Epithelial cell of prostate (primary cell): ENCODE data around the gene TENT4B.
A peak's percentile ranks its signal among the peaks of the same experiment; 100 is the strongest.

Experiments used
- DNase-seq: peaks from one replicate; pipeline ENCODE4 v3.0.0-alpha.2; 2011; ENCODE audit warnings: low read depth, low spot score
- H3K27ac ChIP-seq: fragments of 450-650 bp; 2 replicates; pipeline ENCODE4 v1.5.1; 2017; ENCODE audit warnings: mild to moderate bottlenecking

The TENT4B gene

GRCh38 chr16:50252082-50252611, 99.0 kb downstream of the TENT4B start:
- H3K27ac ChIP-seq = no peak overlapping the region
- no peak for DNase-seq

- no peak for DNase-seq
- no peak overlapping the region for H3K27ac ChIP-seq
Measured at GRCh38 chr16:50252874-50253513, 99.9 kb downstream of the TENT4B start.

GRCh38 chr16:50253514-50253910, 100.4 kb downstream of the TENT4B start:
- H3K27ac ChIP-seq = no peak overlapping the region
- no peak for DNase-seq

GRCh38 chr16:50254072-50254471, 101.0 kb downstream of the TENT4B start:
- no peak overlapping the region for H3K27ac ChIP-seq

GRCh38 chr16:50255538-50255937, 102.4 kb downstream of the TENT4B start:
- no peak for DNase-seq
- H3K27ac ChIP-seq = no peak overlapping the region

More at GRCh38 chr16:50254072-50254471, 101.0 kb downstream of the TENT4B start:
- no peak for DNase-seq

GRCh38 chr16:50256604-50257003, 103.5 kb downstream of the TENT4B start:
- no peak for DNase-seq
- no peak overlapping the region for H3K27ac ChIP-seq

- H3K27ac ChIP-seq = no peak overlapping the region
- DNase-seq = no peak
Measured at GRCh38 chr16:50257876-50258275, 104.8 kb downstream of the TENT4B start.

GRCh38 chr16:50259334-50260205, 106.5 kb downstream of the TENT4B start:
- DNase-seq = no peak
- no peak overlapping the region for H3K27ac ChIP-seq

GRCh38 chr16:50260206-50261159, 107.4 kb downstream of the TENT4B start:
- no peak for DNase-seq
- no peak overlapping the region for H3K27ac ChIP-seq

- no peak overlapping the region for H3K27ac ChIP-seq
- no peak for DNase-seq
Measured at GRCh38 chr16:50261160-50261706, 108.1 kb downstream of the TENT4B start.

- no peak overlapping the region for H3K27ac ChIP-seq
- DNase-seq = no peak
Measured at GRCh38 chr16:50261707-50262235, 108.7 kb downstream of the TENT4B start.

- DNase-seq = no peak
Measured at GRCh38 chr16:50263060-50263909, 110.2 kb downstream of the TENT4B start.

GRCh38 chr16:50263940-50264929, 111.1 kb downstream of the TENT4B start:
- DNase-seq = no peak
- peak overlapping the region; percentile 35 for H3K27ac ChIP-seq

More at GRCh38 chr16:50263060-50263909, 110.2 kb downstream of the TENT4B start:
- H3K27ac ChIP-seq = peak overlapping the region; percentile 35

- no peak overlapping the region for H3K27ac ChIP-seq
- DNase-seq = no peak
Measured at GRCh38 chr16:50265260-50265659, 112.2 kb downstream of the TENT4B start.

GRCh38 chr16:50265716-50266336, 112.7 kb downstream of the TENT4B start:
- peak overlapping the region; percentile 16 for H3K27ac ChIP-seq
- no peak for DNase-seq

GRCh38 chr16:50266337-50267091, 113.4 kb downstream of the TENT4B start, which contains the start of gene ADCY7:
TSS of gene ADCY7 (plus strand) at chr16:50266551. CDS start at chr16:50288180, 21,629 bp downstream.
- H3K27ac ChIP-seq = peak within 1 kb of the TSS; percentile 16
- DNase-seq = no peak
